ENCODE results near the gene DSCAM.

DSCAM gene

DNA sequence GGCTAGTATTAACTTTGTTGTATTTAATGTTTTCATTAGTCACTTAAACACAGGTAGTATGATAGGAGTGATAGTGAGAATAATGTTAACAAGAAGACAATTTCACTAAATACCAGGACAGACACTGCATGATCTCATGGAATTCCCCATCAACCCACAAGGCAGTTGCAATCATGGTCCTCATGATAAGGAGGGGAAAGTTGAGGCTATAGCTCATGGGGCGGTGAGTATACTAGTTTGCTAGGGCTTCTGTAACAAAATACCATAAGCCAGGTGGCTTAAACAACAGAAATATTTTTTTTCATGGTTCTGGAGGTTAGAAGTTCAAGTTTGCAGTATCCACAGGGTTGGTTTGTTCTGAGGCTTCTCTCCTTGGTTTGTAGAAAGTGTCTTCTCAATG is 115.8 kb downstream of the DSCAM start:
- Histone ChIP-seq H3F3A (ENCODE audit: insufficient read depth) (no peaks in the 10 kb centered on the region), H3K4me3 (ENCODE audit: insufficient read depth, low read length, poor library complexity, severe bottlenecking) (no peak overlapping the region), H3K4me2 (ENCODE audit: low read depth, low read length, poor library complexity, severe bottlenecking) (no peak overlapping the region), H3K9ac (ENCODE audit: low read length) (no peak overlapping the region), H4K20me1 (ENCODE audit: low read depth, low read length) (no peaks in the 10 kb centered on the region), H3K27me3 (ENCODE audit: low read length) (no peaks in the 10 kb centered on the region), H3K79me2 (ENCODE audit: insufficient read depth, low read length) (no peaks in the 10 kb centered on the region), H3K36me3 (ENCODE audit: low read length) (no peaks in the 10 kb centered on the region), H3K27ac (ENCODE audit: low read depth, low read length) (no peak overlapping the region), H3K9me3 (ENCODE audit: insufficient read depth, low read length) (no peaks in the 10 kb centered on the region), H2AFZ (ENCODE audit: low read depth, low read length, severe bottlenecking) (no peak overlapping the region), H3K9me2 (replicated peaks; ENCODE audit: insufficient read depth, low read length) (no peaks in the 10 kb centered on the region)
- no peak for TF ChIP-seq EZH2phosphoT487 (conservative IDR thresholded peaks at IDR 0.05; ENCODE audit: low read length)
- TF ChIP-seq, protein P1, sequence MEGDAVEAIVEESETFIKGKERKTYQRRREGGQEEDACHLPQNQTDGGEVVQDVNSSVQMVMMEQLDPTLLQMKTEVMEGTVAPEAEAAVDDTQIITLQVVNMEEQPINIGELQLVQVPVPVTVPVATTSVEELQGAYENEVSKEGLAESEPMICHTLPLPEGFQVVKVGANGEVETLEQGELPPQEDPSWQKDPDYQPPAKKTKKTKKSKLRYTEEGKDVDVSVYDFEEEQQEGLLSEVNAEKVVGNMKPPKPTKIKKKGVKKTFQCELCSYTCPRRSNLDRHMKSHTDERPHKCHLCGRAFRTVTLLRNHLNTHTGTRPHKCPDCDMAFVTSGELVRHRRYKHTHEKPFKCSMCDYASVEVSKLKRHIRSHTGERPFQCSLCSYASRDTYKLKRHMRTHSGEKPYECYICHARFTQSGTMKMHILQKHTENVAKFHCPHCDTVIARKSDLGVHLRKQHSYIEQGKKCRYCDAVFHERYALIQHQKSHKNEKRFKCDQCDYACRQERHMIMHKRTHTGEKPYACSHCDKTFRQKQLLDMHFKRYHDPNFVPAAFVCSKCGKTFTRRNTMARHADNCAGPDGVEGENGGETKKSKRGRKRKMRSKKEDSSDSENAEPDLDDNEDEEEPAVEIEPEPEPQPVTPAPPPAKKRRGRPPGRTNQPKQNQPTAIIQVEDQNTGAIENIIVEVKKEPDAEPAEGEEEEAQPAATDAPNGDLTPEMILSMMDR (IDR thresholded peaks at IDR 0.05; ENCODE audit: insufficient read depth, low read length, poor library complexity, severe bottlenecking) = no peak

DNA sequence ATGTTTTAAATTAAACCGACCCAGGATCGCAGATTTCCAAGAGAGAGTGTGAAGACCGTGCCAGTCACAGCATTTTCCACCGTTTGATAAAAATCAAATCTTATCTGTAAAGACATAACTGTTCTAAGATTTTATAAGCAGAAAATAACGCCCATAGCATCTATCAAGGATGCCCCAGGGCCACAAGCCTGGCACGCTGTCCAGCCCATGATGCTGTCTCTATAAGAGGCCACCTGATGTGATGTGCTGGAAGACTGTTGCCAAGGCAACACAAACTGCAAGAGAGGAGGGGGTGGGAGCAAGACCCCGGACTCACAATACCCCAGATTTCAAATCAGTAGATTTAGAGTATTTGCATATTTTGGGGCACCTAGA is 116.5 kb downstream of the DSCAM start:
- TF ChIP-seq, protein P1 (IDR thresholded peaks at IDR 0.05; ENCODE audit: insufficient read depth, low read length, poor library complexity, severe bottlenecking) = no peak
- TF ChIP-seq EZH2phosphoT487 (conservative IDR thresholded peaks at IDR 0.05; ENCODE audit: low read length) = no peak
- no peaks in the 10 kb centered on the region for H4K20me1 ChIP-seq (ENCODE audit: low read depth, low read length)
- no peak overlapping the region for H3K27ac ChIP-seq (ENCODE audit: low read depth, low read length)
- no peaks in the 10 kb centered on the region for H3F3A ChIP-seq (ENCODE audit: insufficient read depth)
- H3K79me2 ChIP-seq (ENCODE audit: insufficient read depth, low read length) = no peaks in the 10 kb centered on the region
- H2AFZ ChIP-seq (ENCODE audit: low read depth, low read length, severe bottlenecking) = no peak overlapping the region
- no peaks in the 10 kb centered on the region for H3K9me3 ChIP-seq (ENCODE audit: insufficient read depth, low read length)
- H3K4me3 ChIP-seq (ENCODE audit: insufficient read depth, low read length, poor library complexity, severe bottlenecking) = no peak overlapping the region
- no peaks in the 10 kb centered on the region for H3K36me3 ChIP-seq (ENCODE audit: low read length)
- no peaks in the 10 kb centered on the region for H3K27me3 ChIP-seq (ENCODE audit: low read length)
- H3K9me2 ChIP-seq (replicated peaks; ENCODE audit: insufficient read depth, low read length) = no peaks in the 10 kb centered on the region
- no peak overlapping the region for H3K4me2 ChIP-seq (ENCODE audit: low read depth, low read length, poor library complexity, severe bottlenecking)
- H3K9ac ChIP-seq (ENCODE audit: low read length) = no peak overlapping the region

DNA sequence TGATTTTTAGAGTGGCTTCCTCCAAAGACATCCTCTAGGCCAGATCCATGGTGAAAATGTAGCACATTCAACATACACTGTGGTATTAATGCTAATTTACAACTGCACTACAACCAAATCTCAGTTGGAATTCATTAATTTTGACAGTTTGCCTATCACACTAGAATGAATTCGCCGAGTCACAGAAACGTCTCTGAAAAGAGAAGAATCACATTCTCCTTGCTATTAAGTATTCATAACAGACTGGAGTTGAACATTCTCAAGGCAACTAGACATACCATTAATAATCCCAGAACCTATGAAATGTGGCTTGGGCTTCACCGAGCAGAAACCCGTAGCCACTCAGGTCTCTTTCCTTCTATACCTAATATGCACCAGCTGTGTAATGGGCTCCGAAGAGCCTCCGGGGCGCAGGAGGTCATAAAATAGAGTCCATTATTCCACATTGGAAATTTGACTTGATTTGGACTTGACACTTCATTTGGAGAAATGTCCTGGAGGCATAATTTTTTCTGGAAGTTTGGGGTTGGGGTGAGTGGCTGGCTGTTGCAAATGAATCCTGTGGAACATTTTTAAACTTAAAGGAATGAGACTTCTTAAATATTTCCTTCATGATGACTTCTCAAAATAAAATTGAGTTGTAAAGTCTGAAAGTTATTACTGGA is 117.1 kb downstream of the DSCAM start:
- H3K4me2 ChIP-seq (ENCODE audit: low read depth, low read length, poor library complexity, severe bottlenecking) = no peak overlapping the region
- TF ChIP-seq, protein P1 (IDR thresholded peaks at IDR 0.05; ENCODE audit: insufficient read depth, low read length, poor library complexity, severe bottlenecking) = no peak
- TF ChIP-seq EZH2phosphoT487 (conservative IDR thresholded peaks at IDR 0.05; ENCODE audit: low read length) = no peak
- no peaks in the 10 kb centered on the region for H3K79me2 ChIP-seq (ENCODE audit: insufficient read depth, low read length)
- no peaks in the 10 kb centered on the region for H3K27me3 ChIP-seq (ENCODE audit: low read length)
- no peaks in the 10 kb centered on the region for H3K9me2 ChIP-seq (replicated peaks; ENCODE audit: insufficient read depth, low read length)
- H3K27ac ChIP-seq (ENCODE audit: low read depth, low read length) = no peak overlapping the region
- no peaks in the 10 kb centered on the region for H3F3A ChIP-seq (ENCODE audit: insufficient read depth)
- no peak overlapping the region for H2AFZ ChIP-seq (ENCODE audit: low read depth, low read length, severe bottlenecking)
- H4K20me1 ChIP-seq (ENCODE audit: low read depth, low read length) = no peaks in the 10 kb centered on the region
- no peaks in the 10 kb centered on the region for H3K36me3 ChIP-seq (ENCODE audit: low read length)
- H3K4me3 ChIP-seq (ENCODE audit: insufficient read depth, low read length, poor library complexity, severe bottlenecking) = no peak overlapping the region
- H3K9ac ChIP-seq (ENCODE audit: low read length) = no peak overlapping the region
- H3K9me3 ChIP-seq (ENCODE audit: insufficient read depth, low read length) = no peaks in the 10 kb centered on the region

Measured in SU-DHL-6 (cell line).